Karpas-422 (cell line): ENCODE data around the gene ICE2. TPM values are rescaled to one million over a fixed set of nuclear protein-coding genes. Genes with fewer than 3 reads are reported as not detected.

Experiments used
- DNase-seq: peaks from one replicate; pipeline ENCODE4 v3.0.0-alpha.2; 2015
- H2AFZ ChIP-seq: fragments of 200-600 bp; sonication (generic); 2 replicates; pipeline ENCODE4 v1.6.1; 2014; ENCODE audit warnings: antibody characterized with exemption, low read length, mixed read lengths
- H3K27ac ChIP-seq: fragments of 200-600 bp; sonication (generic); 2 replicates; pipeline ENCODE4 v1.5.1; 2014; ENCODE audit warnings: mild to moderate bottlenecking, low read length, moderate library complexity
- H3K27me3 ChIP-seq: fragments of 200-600 bp; sonication (generic); 2 replicates; pipeline ENCODE4 v1.6.1; 2014; ENCODE audit warnings: low read length, mixed read lengths
- H3K36me3 ChIP-seq: fragments of 200-600 bp; sonication (generic); 2 replicates; pipeline ENCODE4 v1.6.1; 2014; ENCODE audit warnings: low read length, mixed read lengths; ENCODE audit not compliant: insufficient read depth
- H3K4me1 ChIP-seq: fragments of 200-600 bp; sonication (generic); 2 replicates; pipeline ENCODE4 v1.6.1; 2014; ENCODE audit warnings: mild to moderate bottlenecking, low read length, mixed read lengths
- H3K4me2 ChIP-seq: fragments of 200-600 bp; sonication (generic); 2 replicates; pipeline ENCODE4 v1.6.1; 2014; ENCODE audit warnings: low read length, low read depth, mild to moderate bottlenecking; ENCODE audit not compliant: poor library complexity, severe bottlenecking
- H3K4me3 ChIP-seq: fragments of 200-600 bp; sonication (generic); 2 replicates; pipeline ENCODE4 v1.5.1; 2014; ENCODE audit warnings: mild to moderate bottlenecking, antibody characterized with exemption, low read length, mixed read lengths
- H3K79me2 ChIP-seq: fragments of 200-600 bp; sonication (generic); 2 replicates; pipeline ENCODE4 v1.6.1; 2014; ENCODE audit warnings: mild to moderate bottlenecking, low read length, mixed read lengths
- H3K9ac ChIP-seq: fragments of 200-600 bp; sonication (generic); 2 replicates; pipeline ENCODE4 v1.6.0; 2014; ENCODE audit warnings: low read length
- H3K9me2 ChIP-seq: fragments of 200-600 bp; sonication (generic), shearing (Covaris generic); replicated peaks from 2 replicates; pipeline ENCODE4 v1.6.0; 2014; ENCODE audit warnings: mild to moderate bottlenecking, low read length, moderate library complexity; ENCODE audit not compliant: insufficient read depth
- H3K9me3 ChIP-seq: fragments of 300-700, 200-600 bp; sonication (generic); 2 replicates; pipeline ENCODE4 v1.6.1; 2014; ENCODE audit warnings: low read length, mixed read lengths
- H4K20me1 ChIP-seq: fragments of 200-600 bp; sonication (generic); 2 replicates; pipeline ENCODE4 v1.6.1; 2014; ENCODE audit warnings: mild to moderate bottlenecking, antibody characterized with exemption, low read length, low read depth; ENCODE audit not compliant: insufficient read depth
- total RNA-seq: library from RNA; depleted of rRNA; stranded (reverse); fragments of >200 nt; shearing (Covaris generic); gene quantifications from 2 replicates; pipeline ENCODE4 v1.2.3, GENCODE V29; 2014; ENCODE audit warnings: low replicate concordance

ICE2 gene
- total RNA-seq, 1 experiment from 2014 or later: 66.3 TPM

DNA sequence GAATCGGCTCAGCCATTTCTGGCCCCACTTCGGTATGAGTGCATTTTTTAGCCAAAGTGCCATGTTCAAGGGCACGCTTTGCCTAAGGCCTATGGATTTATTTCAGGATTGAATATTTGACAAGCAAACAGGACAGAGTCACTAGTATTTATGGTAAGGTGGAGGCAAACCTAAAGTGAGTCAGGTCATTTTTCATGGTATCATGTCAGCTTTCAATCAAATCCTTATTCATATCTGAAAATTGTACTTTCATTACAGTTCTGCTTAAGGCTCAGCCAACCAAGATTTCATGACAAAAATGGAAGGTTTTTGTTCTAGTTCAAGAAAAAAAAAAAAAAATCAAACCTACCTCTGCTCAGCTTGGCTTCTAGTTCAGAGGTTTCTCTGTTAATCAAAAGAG lies 30.5 kb upstream of the ICE2 start:
- Histone ChIP-seq H3K4me3 (no peak overlapping the region), H3K9me2 (no peaks in the 10 kb centered on the region), H3K4me2 (no peak overlapping the region), H3K9me3 (no peaks in the 10 kb centered on the region), H3K9ac (no peak overlapping the region), H3K36me3 (no peaks in the 10 kb centered on the region), H3K79me2 (no peaks in the 10 kb centered on the region), H2AFZ (no peak overlapping the region), H3K4me1 (peaks cover 3% of the 10 kb centered on the region), H3K27ac (no peak overlapping the region), H4K20me1 (no peaks in the 10 kb centered on the region), H3K27me3 (no peaks in the 10 kb centered on the region)
- no peak for DNase-seq

DNA sequence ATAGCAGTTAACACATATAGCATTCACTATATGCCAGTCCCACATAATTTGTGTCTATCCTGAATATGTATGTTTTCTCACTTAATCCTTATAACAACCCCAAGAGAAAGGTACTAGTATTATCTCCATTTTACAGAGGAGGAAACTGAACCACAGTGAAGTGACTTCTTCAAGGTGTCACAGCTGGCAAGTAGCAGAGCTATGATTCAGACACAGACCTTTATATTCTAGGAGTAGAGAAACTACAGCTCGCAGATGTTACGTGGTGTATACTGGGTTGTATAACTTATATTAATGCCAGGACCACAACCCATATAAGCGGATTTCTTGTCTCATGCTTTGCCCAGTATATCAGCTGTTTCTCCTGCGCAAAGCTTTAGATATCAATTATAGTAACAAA lies 29.5 kb upstream of the ICE2 start:
- H3K9me2 ChIP-seq: no peaks in the 10 kb centered on the region
- no peaks in the 10 kb centered on the region for H3K79me2 ChIP-seq
- H3K27me3 ChIP-seq: no peaks in the 10 kb centered on the region
- H3K36me3 ChIP-seq: no peaks in the 10 kb centered on the region
- no peak overlapping the region for H2AFZ ChIP-seq
- peaks cover 3% of the 10 kb centered on the region for H3K4me1 ChIP-seq
- no peaks in the 10 kb centered on the region for H4K20me1 ChIP-seq
- H3K9ac ChIP-seq: no peak overlapping the region
- no peak overlapping the region for H3K4me2 ChIP-seq
- no peaks in the 10 kb centered on the region for H3K9me3 ChIP-seq
- no peak for DNase-seq
- no peak overlapping the region for H3K27ac ChIP-seq
- H3K4me3 ChIP-seq: no peak overlapping the region

DNA sequence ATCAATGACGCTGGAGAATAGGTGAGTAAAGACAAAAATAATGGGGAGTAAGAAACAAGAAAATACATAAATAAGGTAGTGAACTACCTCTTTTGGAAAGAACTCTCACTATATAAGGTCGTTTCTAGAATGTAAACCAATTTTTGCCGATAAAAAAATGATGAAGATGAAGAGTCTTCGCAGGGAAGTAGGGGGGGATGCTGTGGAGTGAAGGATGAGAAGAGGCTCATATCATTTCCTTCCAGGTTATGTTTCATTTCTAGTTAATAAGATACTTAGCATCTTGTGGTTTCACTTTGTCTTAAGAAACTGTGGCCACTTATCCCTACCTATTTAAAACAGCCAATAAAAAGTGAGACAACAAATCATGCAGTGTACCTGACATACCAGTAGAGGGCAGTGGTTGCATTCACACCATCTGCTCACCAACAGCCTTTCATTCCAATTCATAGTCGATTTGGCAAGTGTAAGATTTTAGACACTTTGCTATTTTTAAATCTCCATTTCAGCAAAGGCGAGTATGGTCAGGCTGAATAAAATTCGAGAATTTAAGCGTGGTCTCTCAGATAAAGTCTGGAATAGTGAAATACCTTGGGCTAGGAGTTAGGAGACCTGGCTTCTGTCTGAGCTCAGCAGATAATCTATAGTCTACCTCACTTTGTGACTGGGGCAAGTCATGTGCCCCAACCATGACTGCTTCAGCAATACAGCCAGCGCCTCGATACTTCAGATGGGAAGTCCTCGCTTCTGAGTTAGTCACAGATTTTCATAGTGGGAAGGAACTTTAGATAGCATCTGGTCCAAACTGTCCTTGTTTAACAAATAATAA lies 28.9 kb upstream of the ICE2 start:
- no peaks in the 10 kb centered on the region for H3K36me3 ChIP-seq
- H3K9me2 ChIP-seq: no peaks in the 10 kb centered on the region
- peaks cover 3% of the 10 kb centered on the region for H3K4me1 ChIP-seq
- DNase-seq: peak; percentile 80
- no peak overlapping the region for H2AFZ ChIP-seq
- H3K27me3 ChIP-seq: no peaks in the 10 kb centered on the region
- H3K27ac ChIP-seq: no peak overlapping the region
- no peak overlapping the region for H3K4me2 ChIP-seq
- no peaks in the 10 kb centered on the region for H3K79me2 ChIP-seq
- no peak overlapping the region for H3K4me3 ChIP-seq
- no peaks in the 10 kb centered on the region for H3K9me3 ChIP-seq
- no peaks in the 10 kb centered on the region for H4K20me1 ChIP-seq
- no peak overlapping the region for H3K9ac ChIP-seq

DNA sequence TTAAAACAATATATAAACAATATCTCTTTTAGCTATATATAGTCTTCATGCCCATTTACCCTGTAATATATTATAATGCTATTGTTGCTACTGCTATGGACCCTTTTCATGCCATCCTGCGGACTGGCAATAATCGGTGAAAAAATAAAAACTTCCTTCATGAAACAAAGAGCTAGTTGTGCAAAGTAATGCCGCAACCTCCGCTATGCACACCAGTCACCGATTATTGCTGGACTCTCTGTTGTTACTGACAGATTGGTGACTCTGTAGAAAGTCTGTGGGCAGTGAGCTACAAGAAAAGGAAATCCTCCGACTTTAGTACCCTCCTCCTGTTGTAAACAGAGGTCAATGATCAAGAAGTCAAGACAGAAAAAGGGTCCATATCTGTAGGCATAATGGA lies 17.9 kb upstream of the ICE2 start:
- no peaks in the 10 kb centered on the region for H3K36me3 ChIP-seq
- H3K4me2 ChIP-seq: no peak overlapping the region
- no peaks in the 10 kb centered on the region for H3K4me1 ChIP-seq
- H3K4me3 ChIP-seq: no peak overlapping the region
- H3K79me2 ChIP-seq: no peaks in the 10 kb centered on the region
- no peaks in the 10 kb centered on the region for H3K27me3 ChIP-seq
- no peaks in the 10 kb centered on the region for H3K9me2 ChIP-seq
- no peak overlapping the region for H2AFZ ChIP-seq
- no peaks in the 10 kb centered on the region for H4K20me1 ChIP-seq
- DNase-seq: no peak
- H3K27ac ChIP-seq: no peak overlapping the region
- H3K9ac ChIP-seq: no peak overlapping the region
- H3K9me3 ChIP-seq: no peaks in the 10 kb centered on the region

DNA sequence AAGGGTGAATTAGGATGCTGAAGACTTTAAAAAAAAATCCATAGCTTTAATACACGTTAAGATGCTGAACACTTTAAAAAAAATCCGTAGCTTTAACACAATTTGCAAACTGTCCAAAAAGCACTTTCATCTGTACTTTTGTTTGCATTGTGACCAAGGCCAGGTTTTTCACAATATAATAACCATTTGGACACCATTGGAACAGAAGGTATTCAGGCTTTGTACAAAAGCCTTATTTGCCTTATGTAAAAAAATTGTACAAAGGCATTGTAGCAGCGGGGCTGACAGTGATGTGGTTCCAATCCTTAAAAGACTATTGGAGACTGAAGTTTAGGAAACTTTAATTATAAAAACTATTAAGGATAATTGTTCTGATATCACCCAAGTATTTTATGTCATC lies 15.2 kb upstream of the ICE2 start:
- no peak overlapping the region for H2AFZ ChIP-seq
- no peak overlapping the region for H3K4me2 ChIP-seq
- H3K79me2 ChIP-seq: no peaks in the 10 kb centered on the region
- H3K9me3 ChIP-seq: no peaks in the 10 kb centered on the region
- no peaks in the 10 kb centered on the region for H4K20me1 ChIP-seq
- H3K27ac ChIP-seq: no peak overlapping the region
- no peaks in the 10 kb centered on the region for H3K27me3 ChIP-seq
- DNase-seq: no peak
- H3K4me1 ChIP-seq: no peaks in the 10 kb centered on the region
- no peak overlapping the region for H3K4me3 ChIP-seq
- no peak overlapping the region for H3K9ac ChIP-seq
- no peaks in the 10 kb centered on the region for H3K36me3 ChIP-seq
- H3K9me2 ChIP-seq: no peaks in the 10 kb centered on the region

DNA sequence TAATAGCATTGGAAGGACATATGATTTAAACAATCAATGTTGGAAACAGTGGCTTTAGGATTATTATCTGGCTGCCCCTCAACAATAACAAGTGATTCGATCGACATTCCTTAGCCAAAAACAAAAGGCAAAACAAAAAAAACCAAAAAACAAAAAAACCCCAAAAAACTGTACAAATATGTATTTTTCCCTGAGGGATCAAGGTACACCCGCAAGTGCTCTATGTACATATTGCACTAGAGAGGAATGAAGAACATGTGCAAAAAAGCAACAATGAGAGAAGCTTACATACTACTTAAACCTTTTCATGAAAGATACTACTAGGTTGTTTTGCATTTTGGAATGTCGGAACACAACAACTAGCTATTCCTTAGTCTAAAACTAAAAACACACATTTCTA lies 14.2 kb upstream of the ICE2 start:
- Histone ChIP-seq H3K4me1 (no peaks in the 10 kb centered on the region), H3K27ac (no peak overlapping the region), H3K4me2 (no peak overlapping the region), H3K9ac (no peak overlapping the region), H3K9me3 (no peaks in the 10 kb centered on the region), H3K9me2 (no peaks in the 10 kb centered on the region), H4K20me1 (no peaks in the 10 kb centered on the region), H3K79me2 (no peaks in the 10 kb centered on the region), H3K4me3 (no peak overlapping the region), H2AFZ (no peak overlapping the region), H3K27me3 (no peaks in the 10 kb centered on the region), H3K36me3 (no peaks in the 10 kb centered on the region)
- no peak for DNase-seq

DNA sequence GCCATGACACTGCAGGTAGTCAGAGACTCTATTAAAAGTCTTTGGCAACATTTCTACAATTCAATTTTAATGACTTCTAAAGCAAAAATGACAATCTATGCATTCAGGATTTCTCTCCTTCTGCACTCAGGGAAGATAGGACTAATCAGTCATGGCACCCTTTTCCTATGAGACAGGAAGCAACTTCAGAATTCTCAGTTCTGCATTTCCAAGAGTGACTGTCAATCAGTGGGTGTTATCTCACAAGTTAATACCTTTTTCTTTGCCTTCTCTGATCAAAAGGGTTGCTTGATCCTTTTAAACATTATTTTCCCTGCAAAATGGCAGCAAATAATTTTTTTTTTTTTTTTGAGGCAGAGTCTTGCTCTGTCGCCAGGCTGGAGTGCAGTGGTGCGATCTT lies 7.8 kb upstream of the ICE2 start:
- Histone ChIP-seq H3K9me2 (no peaks in the 10 kb centered on the region), H3K4me2 (no peak overlapping the region), H3K36me3 (no peaks in the 10 kb centered on the region), H3K27me3 (no peaks in the 10 kb centered on the region), H2AFZ (no peak overlapping the region), H3K9ac (no peak overlapping the region), H4K20me1 (0 out of 2 replicates have a peak, but pooled peaks cover 3% of the 10 kb centered on the region), H3K4me1 (no peaks in the 10 kb centered on the region), H3K79me2 (no peaks in the 10 kb centered on the region), H3K4me3 (no peak overlapping the region), H3K27ac (no peak overlapping the region), H3K9me3 (no peaks in the 10 kb centered on the region)
- no peak for DNase-seq

DNA sequence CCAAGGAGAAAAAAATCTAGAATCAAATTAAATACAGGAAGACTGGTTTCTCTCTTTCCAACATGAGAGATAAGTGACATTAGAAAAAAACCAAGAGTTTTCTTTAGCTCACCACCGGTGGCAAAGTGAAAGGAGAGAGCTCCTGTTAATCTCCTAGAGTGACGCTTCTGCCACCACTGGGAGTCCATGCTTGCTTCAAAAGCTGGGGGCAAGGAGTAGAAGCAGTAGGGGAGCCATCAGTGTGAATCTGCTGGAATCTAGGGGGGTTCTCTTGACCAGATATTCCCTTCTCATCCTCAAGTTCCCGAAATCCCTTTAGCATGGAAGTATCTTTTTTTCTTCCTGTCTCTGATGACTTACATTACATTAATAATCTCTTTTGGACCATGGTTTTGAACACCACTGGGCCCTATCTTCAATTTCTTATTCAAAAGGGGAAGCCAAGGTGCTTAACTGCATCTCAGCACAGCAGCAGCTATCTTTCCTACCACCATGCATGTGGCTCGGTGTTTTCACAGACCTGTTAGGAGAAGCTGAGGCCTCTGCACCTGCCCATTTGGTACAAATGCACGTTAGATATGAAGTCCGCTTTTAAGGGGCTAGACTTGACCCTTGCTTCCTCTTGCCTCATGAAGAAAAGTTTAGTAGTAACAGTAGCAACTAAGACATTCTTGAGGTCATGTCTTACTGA lies 6.6 kb upstream of the ICE2 start:
- DNase-seq: no peak
- Histone ChIP-seq H3K9ac (no peak overlapping the region), H3K36me3 (no peaks in the 10 kb centered on the region), H3K4me1 (no peaks in the 10 kb centered on the region), H3K4me3 (no peak overlapping the region), H3K79me2 (no peaks in the 10 kb centered on the region), H3K9me2 (no peaks in the 10 kb centered on the region), H2AFZ (no peak overlapping the region), H3K27ac (no peak overlapping the region), H3K4me2 (no peak overlapping the region), H4K20me1 (0 out of 2 replicates have a peak, but pooled peaks cover 3% of the 10 kb centered on the region), H3K27me3 (no peaks in the 10 kb centered on the region), H3K9me3 (no peaks in the 10 kb centered on the region)
